Measurements from ENCODE around the gene MRPL58. TPM values are rescaled to one million over a fixed set of nuclear protein-coding genes. Genes with fewer than 3 reads are reported as not detected.
A peak's percentile ranks its signal among the peaks of the same experiment; 100 is the strongest.

MRPL58 gene
- total and polyA plus RNA-seq, 7 donors: 50.4 to 80.6 (median 64.1) TPM

GRCh38 chr17:75010683-75011400 lies 1.6 kb upstream of the MRPL58 start:
- Histone ChIP-seq H3K4me3 (no peak overlapping the region), H3K9me3 (no peaks in the 10 kb centered on the region), H3K27ac (peak overlapping the region; percentile 85), H3K36me3 (ENCODE audit: insufficient read depth in 1 of 2, low read depth in 1 of 2) (no peaks in the 10 kb centered on the region), H3K27me3 (ENCODE audit: insufficient read depth in 3 of 3, low read length in 2 of 3) (no peaks in the 10 kb centered on the region), H3K4me1 (peaks cover 15% of the 10 kb centered on the region)
- intact Hi-C loops (cut with DNase I): loop anchor here in 1 of 2 donors (5.0 kb wide), 1 partner anchor 49 kb away; no protein-coding TSS in a partner anchor
- no peak for TF ChIP-seq CTCF (IDR thresholded peaks at IDR 0.05)
- ATAC-seq (peak in 2 of 4 donors; percentile 5 to 26), DNase-seq (peak in 1 of 2 donors; percentile 58)
- WGBS, 3 donors: 40 to 51% (median 50%) methylated on average over 7 to 8 of the region's 8 CpGs

GRCh38 chr17:75011401-75012095 lies 922 bp upstream of the MRPL58 start:
- Histone ChIP-seq H3K36me3 (ENCODE audit: insufficient read depth in 1 of 2, low read depth in 1 of 2) (peaks cover 0 to 2% of the 10 kb centered on the region in 2 donors), H3K27ac (peak overlapping the region; percentile 85), H3K27me3 (ENCODE audit: insufficient read depth in 3 of 3, low read length in 2 of 3) (no peaks in the 10 kb centered on the region), H3K4me1 (peaks cover 15% of the 10 kb centered on the region), H3K9me3 (no peaks in the 10 kb centered on the region), H3K4me3 (peak overlapping the region; percentile 84)
- peak; percentile 70 to 81 for DNase-seq
- 15 to 26% (median 21%) methylated on average over 13 of the region's 13 CpGs for WGBS, 3 donors
- no peak for TF ChIP-seq CTCF (IDR thresholded peaks at IDR 0.05)
- peak; percentile 60 to 83 (median 68) for ATAC-seq
- intact Hi-C loops (cut with DNase I): loop anchor here in 1 of 2 donors (5.0 kb wide), 1 partner anchor 49 kb away; no protein-coding TSS in a partner anchor

- no peaks in the 10 kb centered on the region for H3K27me3 ChIP-seq (ENCODE audit: insufficient read depth in 3 of 3, low read length in 2 of 3)
- H3K4me3 ChIP-seq: peak overlapping the region; percentile 84
- H3K36me3 ChIP-seq (ENCODE audit: insufficient read depth in 1 of 2, low read depth in 1 of 2): peaks cover 0 to 7% of the 10 kb centered on the region in 2 donors
- 10 to 12% (median 10%) methylated on average over 5 of the region's 5 CpGs for WGBS, 3 donors
- ATAC-seq (no peak), DNase-seq (no peak)
- no peaks in the 10 kb centered on the region for H3K9me3 ChIP-seq
- no peak for TF ChIP-seq CTCF (IDR thresholded peaks at IDR 0.05)
- intact Hi-C loops (cut with DNase I): loop anchor here in 1 of 2 donors (5.0 kb wide), 1 partner anchor 50 kb away; no protein-coding TSS in a partner anchor
- H3K27ac ChIP-seq: peak overlapping the region; percentile 85
- H3K4me1 ChIP-seq: peaks cover 15% of the 10 kb centered on the region
Observed at GRCh38 chr17:75012096-75012345, 449 bp upstream of the MRPL58 start.

GRCh38 chr17:75013092-75013559 lies 656 bp downstream of the MRPL58 start:
- TF ChIP-seq CTCF (IDR thresholded peaks at IDR 0.05): no peak
- 0 to 1% (median 0%) methylated on average over 10 of the region's 10 CpGs for WGBS, 3 donors
- H3K27me3 ChIP-seq (ENCODE audit: insufficient read depth in 3 of 3, low read length in 2 of 3): no peaks in the 10 kb centered on the region
- H3K4me1 ChIP-seq: peaks cover 15% of the 10 kb centered on the region
- peak overlapping the region; percentile 84 for H3K4me3 ChIP-seq
- intact Hi-C loops (cut with DNase I): loop anchor here in 1 of 2 donors (5.0 kb wide), 1 partner anchor 51 kb away; no protein-coding TSS in a partner anchor
- ATAC-seq: no peak
- H3K27ac ChIP-seq: peak overlapping the region; percentile 85
- H3K9me3 ChIP-seq: no peaks in the 10 kb centered on the region
- DNase-seq: no peak
- peaks cover 0 to 18% of the 10 kb centered on the region in 2 donors for H3K36me3 ChIP-seq (ENCODE audit: insufficient read depth in 1 of 2, low read depth in 1 of 2)
